NCI-H774 (cell line): ENCODE measurements around the gene RLN2.
"Not testable (repeated sequence)": the region's sequence is repeated elsewhere in the genome, so short reads cannot be mapped to it uniquely, and the experiment has no call there.

Experiments used
- DNase-seq: peaks from one replicate; lab custom pipeline; 2025; lab: John Stamatoyannopoulos, UW

The RLN2 gene, protein sequence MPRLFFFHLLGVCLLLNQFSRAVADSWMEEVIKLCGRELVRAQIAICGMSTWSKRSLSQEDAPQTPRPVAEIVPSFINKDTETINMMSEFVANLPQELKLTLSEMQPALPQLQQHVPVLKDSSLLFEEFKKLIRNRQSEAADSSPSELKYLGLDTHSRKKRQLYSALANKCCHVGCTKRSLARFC

DNA sequence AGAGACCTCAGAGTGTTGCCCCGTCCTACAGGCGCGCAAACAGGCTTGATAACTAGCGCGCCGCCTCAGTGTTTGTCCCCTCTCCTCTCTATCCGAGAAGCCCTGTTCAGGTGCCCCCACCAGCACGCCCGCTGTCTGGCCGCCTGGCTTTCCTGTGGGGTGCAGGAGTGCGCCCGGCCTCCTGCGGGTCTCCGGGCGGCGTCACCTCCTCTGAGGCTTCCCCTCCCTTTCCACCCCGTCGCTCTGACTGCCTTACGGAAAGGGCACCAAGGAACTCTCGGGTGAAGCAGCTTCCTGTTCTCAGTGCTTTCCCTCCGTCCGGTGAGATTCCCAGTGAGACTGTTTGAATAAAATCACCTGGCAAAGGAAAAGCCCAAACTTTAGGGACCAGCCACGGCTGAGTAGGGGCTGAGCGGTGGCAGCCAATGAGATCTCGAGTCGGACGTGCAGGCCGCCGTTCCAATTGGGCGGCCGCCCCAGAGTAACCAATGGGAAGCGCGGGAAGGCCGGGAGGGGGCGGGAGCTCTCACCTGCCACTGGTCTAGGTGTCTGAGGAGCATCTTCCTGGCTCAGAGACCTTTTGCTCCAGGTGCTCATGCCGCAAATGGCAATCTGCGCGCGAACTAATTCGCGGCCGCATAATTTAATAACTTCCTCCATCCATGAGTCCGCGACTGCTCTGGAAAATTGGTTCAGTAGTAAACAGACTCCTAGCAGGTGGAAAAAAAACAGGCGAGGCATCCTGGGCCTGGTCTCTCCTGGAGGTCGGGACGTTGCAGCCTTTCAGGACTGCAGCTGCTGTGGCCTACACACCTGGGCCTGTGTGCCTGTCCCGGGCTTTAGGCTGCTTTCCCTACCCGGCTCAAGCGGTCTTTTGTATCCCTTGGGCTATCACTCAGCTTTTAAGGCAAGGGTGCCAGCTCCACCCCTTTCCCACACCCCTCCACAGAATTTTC lies at the start of gene RLN2:
Gene RLN2 (minus strand): TSS at position 877 of the 956 bp plus-strand sequence. CDS start 136 bp downstream, at position 741.
- not testable (repeated sequence) for DNase-seq

DNA sequence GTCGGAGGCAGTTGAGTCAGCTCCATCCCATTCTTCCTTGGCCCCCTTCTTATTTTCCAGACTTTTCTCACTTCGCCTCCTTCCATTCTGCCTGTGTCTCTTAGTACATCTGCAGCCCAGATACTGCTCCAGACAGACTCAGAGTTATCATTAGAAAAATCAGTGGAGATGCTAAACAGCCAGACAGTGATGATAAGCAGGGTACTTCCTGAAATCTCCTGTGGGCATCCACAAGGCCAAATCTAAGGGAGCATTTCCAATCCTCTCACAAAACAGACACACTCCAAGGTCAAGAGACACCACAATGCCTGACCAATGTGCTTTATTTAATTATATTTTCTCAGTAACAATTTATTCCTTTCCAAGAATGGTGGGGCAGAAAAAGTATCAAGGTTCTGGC lies 49.7 kb upstream of the RLN2 start:
- no peak for DNase-seq

DNA sequence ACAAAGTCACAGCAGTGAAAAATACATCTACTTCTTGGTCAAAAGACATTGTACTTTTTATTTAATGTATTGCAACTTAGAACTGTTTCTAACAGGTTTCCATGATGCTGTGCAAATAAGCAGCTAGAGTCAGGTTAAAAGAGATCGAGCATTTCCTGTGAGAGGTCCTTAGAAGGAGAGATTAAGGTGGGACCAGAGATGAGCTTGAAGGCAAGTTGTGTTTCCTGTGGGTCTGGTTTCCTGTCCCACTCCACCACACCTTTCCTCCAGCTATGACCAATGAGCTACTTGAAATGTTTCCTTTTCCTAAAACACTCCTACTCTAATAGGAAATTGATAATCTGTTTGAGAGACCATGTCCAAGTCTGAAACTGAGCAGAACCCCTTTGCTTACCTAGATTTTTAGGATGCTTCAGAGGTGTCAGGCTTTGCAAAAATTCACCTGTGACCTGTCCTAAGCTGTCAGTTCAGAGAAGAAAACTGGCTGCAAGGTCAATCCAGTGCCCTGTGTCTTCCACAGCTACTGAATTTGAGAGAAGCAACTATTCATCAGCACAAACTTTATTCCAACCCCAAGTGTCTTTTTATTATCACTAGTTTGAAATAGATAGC lies 48.2 kb upstream of the RLN2 start:
- no peak for DNase-seq

DNA sequence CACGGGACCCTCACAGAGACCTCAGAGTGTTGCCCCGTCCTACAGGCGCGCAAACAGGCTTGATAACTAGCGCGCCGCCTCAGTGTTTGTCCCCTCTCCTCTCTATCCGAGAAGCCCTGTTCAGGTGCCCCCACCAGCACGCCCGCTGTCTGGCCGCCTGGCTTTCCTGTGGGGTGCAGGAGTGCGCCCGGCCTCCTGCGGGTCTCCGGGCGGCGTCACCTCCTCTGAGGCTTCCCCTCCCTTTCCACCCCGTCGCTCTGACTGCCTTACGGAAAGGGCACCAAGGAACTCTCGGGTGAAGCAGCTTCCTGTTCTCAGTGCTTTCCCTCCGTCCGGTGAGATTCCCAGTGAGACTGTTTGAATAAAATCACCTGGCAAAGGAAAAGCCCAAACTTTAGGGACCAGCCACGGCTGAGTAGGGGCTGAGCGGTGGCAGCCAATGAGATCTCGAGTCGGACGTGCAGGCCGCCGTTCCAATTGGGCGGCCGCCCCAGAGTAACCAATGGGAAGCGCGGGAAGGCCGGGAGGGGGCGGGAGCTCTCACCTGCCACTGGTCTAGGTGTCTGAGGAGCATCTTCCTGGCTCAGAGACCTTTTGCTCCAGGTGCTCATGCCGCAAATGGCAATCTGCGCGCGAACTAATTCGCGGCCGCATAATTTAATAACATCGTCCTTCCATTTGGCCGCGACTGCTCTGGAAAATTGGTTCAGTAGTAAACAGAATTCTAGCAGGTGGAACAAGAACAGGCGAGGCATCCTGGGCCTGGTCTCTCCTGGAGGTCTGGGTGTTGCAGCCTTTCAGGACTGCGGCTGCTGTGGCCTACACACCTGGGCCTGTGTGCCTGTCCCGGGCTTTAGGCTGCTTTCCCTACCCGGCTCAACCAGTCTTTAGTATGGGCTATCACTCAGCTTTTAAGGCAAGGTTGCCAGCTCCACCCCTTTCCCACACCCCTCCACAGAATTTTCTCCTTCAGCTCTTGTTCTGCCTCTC lies 34.8 kb upstream of the RLN2 start, which contains the start of gene RLN1:
Gene RLN1 (minus strand): TSS at position 885 of the 990 bp plus-strand sequence. CDS start 130 bp downstream, at position 755.
- not testable (repeated sequence) for DNase-seq

DNA sequence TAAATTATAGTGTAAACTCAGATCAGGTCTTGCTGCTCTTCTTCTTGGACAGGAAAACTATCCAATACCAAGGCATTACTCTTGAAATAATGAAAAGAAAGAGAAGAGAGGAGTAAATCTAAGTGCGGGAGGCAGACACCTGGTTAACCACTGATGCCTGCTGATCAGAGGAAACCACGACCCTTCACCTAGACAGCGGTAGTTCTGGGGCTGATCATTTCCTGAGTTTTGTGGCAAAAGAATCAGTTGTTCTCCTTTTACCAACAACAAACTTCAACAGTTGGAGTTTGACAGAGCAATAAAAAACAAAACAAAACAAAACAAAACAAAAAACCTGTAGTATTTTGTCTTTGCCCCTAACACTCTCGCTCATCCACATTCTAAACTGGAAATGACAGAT lies 32.2 kb upstream of the RLN2 start:
- no peak for DNase-seq

DNA sequence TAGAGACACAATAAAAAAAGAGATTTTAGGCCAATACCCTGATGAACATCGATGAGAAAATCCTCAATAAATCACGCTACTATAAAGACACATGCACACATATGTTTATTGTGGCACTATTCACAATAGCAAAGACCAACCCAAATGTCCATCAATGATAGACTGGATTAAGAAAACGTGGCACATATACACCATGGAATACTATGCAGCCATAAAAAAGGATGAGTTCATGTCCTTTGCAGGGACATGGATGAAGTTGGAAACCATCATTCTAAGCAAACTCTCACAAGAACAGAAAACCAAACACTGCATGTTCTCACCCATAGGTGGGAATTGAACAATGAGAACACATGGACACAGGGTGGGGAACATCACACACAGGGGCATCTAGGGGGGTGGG lies 26.8 kb upstream of the RLN2 start:
- not testable (repeated sequence) for DNase-seq

DNA sequence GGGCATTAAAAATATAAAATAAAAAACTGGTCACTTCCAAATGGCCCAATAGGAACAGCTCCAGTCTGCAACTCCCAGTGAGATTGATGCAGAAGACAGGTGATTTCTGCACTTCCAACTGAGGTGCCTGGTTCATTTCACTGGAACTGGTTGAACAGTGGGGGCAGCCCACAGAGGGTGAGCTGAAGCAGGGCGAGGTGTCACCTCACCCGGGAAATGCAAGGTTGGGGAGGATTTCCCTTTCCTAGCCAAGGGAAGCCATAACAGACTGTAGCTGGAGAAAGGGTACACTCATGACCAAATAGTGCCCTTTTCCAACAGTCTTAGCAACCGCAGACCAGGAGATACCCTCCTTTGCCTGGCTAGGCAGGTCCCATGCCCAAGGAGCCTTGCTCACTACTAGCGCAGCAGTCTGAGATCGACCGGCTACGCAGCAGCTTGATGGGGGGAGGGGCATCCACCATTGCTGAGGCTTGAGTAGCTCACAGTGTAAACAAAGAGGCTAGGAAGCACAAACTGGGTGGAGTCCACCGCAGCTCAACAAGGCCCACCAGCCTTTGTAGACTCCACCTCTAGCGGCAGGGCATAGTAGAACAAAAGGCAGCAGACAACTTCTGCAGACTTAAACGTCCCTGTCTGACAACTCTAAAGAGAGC lies 22.5 kb upstream of the RLN2 start:
- peak; percentile 72 for DNase-seq

DNA sequence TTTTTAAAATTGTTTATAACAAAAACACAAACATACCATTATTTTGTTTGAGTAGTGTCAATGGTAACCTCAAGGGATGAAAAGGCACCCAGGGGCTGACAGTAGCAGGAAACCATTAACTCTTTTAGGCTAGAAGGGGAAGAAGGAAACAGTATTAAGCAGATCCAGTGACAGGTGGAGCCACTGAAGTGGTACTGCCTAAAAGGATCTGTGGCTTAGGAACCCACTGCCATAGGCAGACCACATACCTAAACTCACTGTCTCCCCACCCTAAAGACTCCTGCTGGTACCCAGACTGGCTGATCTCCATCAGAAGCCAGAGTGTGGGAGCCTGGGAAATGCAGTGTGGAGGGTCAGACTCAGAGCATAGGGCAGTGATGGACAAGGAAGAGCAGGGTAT lies 21.7 kb upstream of the RLN2 start:
- DNase-seq: no peak

DNA sequence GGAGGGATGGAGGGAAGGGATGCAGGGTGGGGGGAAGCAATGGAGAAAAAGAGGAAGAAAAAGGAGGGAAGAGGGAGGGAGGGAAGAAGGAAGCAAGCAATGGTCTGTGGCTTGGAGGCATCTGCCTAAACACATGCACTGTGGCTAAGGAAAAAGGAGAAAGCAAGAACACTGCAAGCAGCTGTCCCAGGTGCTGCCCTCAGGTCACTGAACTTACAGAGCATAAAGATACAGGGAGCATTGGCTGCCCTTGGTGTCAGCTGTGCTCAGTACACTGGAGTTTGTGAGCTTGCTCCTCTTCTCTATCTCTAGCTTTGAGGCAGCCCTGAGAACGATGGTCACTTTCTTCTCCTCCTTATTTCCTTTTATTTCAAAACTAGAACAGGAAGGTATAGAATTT lies 17.1 kb upstream of the RLN2 start:
- not testable (repeated sequence) for DNase-seq

DNA sequence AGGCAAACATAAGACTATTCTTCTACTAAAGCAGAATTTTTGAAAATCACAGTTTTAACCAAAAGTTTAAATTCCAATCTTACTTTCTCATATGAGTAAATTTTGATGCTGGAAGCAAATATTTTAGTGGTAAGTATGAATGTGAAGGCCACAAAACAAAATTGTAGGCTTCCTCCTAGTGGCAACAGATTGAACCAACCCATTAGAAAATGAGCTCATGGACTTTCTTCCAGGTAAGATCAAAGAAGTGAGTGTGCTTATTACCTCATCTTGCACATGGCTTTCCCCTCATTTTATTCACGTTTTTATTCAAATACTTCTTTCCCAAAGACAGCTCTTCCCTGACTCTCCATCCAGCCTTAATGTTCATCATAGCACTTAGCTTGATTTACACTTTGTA lies 16.5 kb upstream of the RLN2 start:
- DNase-seq: no peak

DNA sequence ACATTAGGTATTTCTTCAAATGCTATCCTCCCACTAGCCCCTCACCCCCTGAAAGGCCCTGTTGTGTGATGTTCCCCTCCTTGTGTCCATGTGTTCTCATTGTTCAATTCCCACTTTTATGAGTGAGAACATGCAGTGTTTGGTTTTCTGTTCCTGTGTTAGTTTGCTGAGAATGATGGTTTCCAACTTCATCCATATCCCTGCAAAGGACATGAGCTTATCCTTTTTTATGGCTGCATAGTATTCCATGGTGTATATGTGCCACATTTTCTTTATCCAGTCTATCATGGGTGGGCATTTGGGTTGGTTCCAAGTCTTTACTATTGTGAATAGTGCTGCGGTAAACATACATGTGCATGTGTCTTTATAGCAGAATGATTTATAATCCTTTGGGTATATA lies 11.9 kb upstream of the RLN2 start:
- DNase-seq: not testable (repeated sequence)

DNA sequence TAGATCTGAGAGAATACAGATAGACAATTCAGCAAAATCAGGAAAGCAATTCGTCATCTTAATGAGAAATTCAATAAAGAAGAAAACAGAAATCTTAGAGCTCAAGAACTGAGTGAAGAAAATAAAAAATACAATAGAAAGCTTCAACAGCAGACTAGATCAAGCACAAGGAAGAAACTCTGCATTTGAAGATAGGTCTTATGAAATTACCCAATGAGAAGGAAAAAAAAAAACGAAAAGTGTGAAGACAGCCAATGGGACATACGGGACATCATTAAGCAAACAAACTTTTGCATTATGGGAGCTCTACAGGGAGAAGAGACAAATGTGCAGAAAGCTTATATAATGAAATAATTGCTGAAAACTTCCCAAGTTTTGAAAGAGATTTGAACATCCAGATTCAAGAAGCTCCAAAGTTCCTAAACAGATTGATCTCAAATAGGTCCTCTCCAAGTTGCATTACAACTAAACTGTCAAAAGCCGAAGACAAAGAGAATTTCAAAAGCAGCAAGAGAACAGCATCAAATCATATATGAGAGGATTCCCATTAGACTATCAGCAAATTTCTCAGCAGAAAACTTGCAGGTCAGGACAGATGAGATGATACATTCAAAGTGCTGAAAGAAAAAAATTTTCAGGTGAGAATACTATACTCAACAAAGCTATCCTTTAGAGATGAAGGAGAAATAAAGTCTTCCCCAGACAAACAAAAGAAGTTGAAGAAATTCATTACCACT lies 10.8 kb upstream of the RLN2 start:
- no peak for DNase-seq

DNA sequence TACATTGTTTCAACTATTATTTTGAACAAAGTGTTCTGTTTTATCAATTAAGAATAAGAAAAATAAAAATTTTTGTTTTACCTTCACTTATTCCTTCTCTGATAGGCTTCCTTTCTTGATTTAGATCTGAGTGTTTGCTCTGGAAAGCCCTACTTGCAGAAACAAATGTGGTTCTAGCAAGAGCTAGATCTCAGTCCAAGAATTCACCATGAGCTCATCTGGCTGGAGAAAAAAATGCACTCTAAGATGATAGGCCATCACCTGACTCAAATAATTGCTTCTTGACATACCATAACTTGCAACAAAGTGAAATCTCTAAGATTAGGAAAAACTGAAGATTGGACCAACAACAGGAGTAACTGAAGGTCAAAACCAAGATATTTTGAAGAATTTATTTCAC lies 6.3 kb upstream of the RLN2 start:
- DNase-seq: no peak

DNA sequence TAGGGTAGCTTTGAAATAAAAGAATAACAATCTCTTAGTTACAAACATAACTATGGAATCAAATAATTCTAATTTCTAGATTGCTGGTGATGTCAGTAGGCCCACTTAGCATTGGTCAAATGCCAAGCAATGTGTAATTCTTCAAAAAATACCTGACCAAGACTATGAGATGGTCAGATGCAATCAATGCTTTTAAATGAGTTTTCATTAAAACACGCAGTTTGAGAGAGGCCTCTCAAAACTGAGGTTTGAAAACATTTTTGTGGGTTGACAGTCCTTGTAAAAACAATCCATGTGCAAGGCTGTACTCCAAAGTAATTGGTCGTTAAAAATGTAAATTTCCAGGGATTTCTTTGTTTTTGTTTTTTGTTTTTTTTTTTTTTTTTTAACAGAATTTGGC lies 1.2 kb upstream of the RLN2 start:
- no peak for DNase-seq

DNA sequence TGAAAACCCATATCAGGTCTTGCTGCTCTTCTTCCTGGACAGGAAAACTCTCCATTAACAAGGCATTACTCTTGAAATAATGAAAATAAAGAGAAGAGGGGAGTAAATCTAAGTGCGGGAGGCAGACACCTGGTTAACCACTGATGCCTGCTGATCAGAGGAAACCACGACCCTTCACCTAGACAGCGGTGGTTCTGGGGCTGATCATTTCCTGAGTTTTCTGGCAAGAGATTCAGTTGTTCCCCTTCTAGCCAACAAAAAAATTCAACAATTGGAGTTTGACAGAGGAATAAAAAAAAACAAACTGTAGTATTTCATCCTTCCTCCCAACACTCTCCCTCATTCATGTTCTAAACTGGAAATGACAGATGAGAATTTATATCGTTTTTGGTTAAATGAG lies 3.0 kb downstream of the RLN2 start:
- no peak for DNase-seq

DNA sequence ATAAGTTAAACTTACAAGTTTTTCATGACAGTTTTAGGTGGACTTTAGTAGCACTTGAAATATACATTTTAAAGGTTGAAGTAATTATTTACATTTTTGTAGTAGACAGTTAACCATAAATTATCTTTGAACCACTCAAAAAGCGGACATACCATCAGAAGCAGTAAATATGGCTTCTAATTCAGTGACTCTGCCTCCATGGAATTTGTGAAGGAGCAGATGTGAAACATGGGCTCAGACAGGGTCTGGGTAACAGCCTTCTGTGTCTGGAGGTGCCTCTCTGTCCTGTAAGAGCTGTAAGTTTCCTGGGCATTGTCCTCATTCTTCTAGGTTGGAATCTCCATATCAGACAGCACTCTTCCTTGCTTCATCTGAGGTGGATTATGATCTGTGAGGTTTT lies 12.4 kb downstream of the RLN2 start:
- no peak for DNase-seq

DNA sequence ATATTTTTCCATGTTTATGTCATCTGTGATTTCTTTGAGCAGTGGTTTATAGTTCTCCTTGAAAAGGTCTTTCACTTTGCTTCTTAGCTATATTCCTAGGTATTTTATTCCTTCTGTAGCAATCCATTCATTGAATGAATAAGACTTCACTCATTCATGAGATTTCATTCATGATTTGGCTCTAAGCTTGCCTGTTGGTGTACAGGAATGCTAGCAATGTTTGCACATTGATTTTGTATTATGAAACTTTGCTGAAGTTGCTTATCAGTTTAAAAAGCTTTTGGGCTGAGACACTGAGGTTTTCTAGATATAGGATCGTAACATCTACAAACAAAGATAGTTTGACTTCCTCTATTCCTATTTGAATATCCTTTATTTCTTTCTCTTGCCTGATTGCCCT lies 15.9 kb downstream of the RLN2 start:
- no peak for DNase-seq

DNA sequence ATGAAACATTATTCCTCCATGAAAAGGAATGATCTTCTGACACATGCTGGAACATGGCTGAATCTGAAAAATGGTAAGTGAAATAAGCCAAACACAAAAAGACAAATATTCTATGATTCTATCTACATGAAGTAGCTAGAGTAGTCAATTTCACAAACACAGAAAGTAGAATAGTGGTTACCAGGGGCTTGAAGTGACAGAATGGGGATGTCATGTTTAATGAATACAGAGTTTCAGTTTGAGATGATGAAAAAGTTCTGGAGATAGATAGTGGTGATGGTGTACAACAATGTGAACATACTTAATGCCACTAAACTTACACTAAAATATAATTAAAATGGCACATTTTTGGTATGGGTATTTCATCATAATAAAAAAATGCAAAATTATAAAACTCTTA lies 18.3 kb downstream of the RLN2 start:
- no peak for DNase-seq

DNA sequence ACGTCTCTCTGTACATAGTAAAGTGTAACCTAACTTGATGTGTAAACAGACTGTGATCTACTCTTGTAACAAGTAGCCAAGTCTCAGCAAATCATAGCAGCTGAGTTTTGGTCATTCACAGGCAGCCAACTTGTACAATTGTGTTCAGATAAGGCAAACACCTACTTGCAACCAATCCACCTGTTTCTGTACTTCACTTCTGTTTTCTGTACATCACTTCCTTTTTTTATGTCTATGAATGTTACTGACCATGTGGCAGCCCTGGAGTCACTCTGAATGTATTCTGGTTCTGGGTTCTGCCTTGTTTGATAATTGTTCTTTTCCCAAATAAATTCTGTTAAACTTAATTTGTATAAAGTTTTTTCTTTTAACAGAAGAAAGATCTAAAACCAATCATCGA lies 26.0 kb downstream of the RLN2 start:
- DNase-seq: no peak

DNA sequence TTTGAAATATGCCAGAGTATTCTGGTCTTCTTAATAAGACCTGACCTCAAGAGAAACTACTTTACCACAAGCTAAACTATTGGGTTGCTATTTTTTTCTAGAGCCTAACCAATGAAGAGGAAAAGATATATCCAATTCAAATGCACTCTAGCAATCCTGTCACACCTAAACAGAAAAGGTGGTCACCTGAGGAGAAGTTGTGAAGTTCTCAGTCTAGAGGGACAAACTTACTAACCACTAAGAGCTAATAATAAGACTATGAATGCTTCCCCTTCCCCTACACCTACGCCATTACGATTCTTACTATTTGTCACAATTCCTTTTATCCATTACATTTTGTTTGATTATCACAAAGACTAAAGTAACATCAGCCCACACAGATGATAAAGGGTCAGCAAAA lies 29.7 kb downstream of the RLN2 start:
- no peak for DNase-seq
